Measurements from ENCODE around the gene TDRD9.

The TDRD9 gene, protein sequence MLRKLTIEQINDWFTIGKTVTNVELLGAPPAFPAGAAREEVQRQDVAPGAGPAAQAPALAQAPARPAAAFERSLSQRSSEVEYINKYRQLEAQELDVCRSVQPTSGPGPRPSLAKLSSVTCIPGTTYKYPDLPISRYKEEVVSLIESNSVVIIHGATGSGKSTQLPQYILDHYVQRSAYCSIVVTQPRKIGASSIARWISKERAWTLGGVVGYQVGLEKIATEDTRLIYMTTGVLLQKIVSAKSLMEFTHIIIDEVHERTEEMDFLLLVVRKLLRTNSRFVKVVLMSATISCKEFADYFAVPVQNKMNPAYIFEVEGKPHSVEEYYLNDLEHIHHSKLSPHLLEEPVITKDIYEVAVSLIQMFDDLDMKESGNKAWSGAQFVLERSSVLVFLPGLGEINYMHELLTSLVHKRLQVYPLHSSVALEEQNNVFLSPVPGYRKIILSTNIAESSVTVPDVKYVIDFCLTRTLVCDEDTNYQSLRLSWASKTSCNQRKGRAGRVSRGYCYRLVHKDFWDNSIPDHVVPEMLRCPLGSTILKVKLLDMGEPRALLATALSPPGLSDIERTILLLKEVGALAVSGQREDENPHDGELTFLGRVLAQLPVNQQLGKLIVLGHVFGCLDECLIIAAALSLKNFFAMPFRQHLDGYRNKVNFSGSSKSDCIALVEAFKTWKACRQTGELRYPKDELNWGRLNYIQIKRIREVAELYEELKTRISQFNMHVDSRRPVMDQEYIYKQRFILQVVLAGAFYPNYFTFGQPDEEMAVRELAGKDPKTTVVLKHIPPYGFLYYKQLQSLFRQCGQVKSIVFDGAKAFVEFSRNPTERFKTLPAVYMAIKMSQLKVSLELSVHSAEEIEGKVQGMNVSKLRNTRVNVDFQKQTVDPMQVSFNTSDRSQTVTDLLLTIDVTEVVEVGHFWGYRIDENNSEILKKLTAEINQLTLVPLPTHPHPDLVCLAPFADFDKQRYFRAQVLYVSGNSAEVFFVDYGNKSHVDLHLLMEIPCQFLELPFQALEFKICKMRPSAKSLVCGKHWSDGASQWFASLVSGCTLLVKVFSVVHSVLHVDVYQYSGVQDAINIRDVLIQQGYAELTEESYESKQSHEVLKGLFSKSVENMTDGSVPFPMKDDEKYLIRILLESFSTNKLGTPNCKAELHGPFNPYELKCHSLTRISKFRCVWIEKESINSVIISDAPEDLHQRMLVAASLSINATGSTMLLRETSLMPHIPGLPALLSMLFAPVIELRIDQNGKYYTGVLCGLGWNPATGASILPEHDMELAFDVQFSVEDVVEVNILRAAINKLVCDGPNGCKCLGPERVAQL (N-terminal part only)

GRCh38 chr14:103928011-103928890 is at the start of gene TDRD9:
TSS of gene TDRD9 (plus strand) at chr14:103928456. CDS start at chr14:103928510, 54 bp downstream.
- Histone ChIP-seq H3K27me3 (ENCODE audit: control insufficient read depth in 1 of 2, insufficient read depth in 2 of 2, low read length in 2 of 2) (peaks cover 0 to 2% of the 10 kb centered on the region in 2 donors), H3K9me3 (ENCODE audit: control insufficient read depth in 2 of 2, low read length in 2 of 2) (no peaks in the 10 kb centered on the region), H3K9ac (ENCODE audit: low read length in 2 of 2) (no peak within 1 kb of the TSS), H3K27ac (ENCODE audit: low read length) (no peak within 1 kb of the TSS), H3K36me3 (ENCODE audit: control insufficient read depth in 2 of 2, insufficient read depth in 2 of 2, low read length in 2 of 2) (no peaks in the 10 kb centered on the region), H3K4me1 (ENCODE audit: control insufficient read depth, insufficient read depth, low read length) (no peaks in the 10 kb centered on the region), H3K4me3 (ENCODE audit: low read length in 2 of 2) (no peak within 1 kb of the TSS)

GRCh38 chr14:103879118-103879569 is 49.1 kb upstream of the TDRD9 start:
- Histone ChIP-seq H3K27me3 (ENCODE audit: control insufficient read depth in 1 of 2, insufficient read depth in 2 of 2, low read length in 2 of 2) (no peaks in the 10 kb centered on the region), H3K36me3 (ENCODE audit: control insufficient read depth in 2 of 2, insufficient read depth in 2 of 2, low read length in 2 of 2) (no peaks in the 10 kb centered on the region), H3K4me1 (ENCODE audit: control insufficient read depth, insufficient read depth, low read length) (peaks cover 38% of the 10 kb centered on the region), H3K9me3 (ENCODE audit: control insufficient read depth in 2 of 2, low read length in 2 of 2) (no peaks in the 10 kb centered on the region), H3K4me3 (ENCODE audit: low read length in 2 of 2) (no peak overlapping the region), H3K9ac (ENCODE audit: low read length in 2 of 2) (no peak overlapping the region), H3K27ac (ENCODE audit: low read length) (no peak overlapping the region)

DNA sequence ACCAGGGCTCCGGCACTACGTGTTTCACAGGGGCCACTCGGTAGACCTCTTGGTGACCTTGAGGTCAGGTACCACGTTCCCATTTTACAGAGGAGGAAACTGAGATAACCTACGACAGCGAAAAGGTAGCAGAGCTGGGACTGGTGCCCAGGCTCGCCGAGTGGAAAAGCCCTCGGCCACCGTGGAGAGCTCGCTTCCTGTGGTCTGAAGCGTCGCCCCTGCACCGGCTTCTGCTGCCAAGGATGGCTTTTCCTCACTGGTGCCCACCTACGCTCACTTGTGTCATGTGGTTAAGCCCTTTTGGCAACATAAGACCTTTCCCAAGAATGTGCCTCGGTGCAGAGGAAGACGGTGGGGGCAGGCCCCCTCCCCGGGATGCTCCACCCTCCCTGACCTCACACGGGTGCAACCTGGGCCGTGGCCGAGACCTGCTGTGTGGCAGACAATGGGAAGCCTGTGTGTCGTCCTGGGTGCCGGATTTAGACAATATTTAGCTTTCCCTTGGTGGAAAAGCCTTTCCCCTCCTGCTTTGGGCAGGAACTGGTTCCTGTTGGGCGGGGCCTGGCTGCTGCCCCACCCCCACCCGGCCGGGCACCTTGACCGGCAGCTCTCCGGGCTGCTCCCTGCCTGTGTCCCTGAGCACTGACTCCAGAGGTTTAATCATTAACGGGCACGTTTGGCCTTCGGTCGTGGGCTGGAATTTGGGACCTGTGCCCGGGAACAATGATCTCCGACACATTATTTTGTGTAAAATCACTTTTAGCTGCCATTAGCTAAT is 48.5 kb upstream of the TDRD9 start:
- Histone ChIP-seq H3K4me3 (ENCODE audit: low read length in 2 of 2) (peak overlapping the region; percentile 2 to 61), H3K27ac (ENCODE audit: low read length) (peak overlapping the region; percentile 31)

DNA sequence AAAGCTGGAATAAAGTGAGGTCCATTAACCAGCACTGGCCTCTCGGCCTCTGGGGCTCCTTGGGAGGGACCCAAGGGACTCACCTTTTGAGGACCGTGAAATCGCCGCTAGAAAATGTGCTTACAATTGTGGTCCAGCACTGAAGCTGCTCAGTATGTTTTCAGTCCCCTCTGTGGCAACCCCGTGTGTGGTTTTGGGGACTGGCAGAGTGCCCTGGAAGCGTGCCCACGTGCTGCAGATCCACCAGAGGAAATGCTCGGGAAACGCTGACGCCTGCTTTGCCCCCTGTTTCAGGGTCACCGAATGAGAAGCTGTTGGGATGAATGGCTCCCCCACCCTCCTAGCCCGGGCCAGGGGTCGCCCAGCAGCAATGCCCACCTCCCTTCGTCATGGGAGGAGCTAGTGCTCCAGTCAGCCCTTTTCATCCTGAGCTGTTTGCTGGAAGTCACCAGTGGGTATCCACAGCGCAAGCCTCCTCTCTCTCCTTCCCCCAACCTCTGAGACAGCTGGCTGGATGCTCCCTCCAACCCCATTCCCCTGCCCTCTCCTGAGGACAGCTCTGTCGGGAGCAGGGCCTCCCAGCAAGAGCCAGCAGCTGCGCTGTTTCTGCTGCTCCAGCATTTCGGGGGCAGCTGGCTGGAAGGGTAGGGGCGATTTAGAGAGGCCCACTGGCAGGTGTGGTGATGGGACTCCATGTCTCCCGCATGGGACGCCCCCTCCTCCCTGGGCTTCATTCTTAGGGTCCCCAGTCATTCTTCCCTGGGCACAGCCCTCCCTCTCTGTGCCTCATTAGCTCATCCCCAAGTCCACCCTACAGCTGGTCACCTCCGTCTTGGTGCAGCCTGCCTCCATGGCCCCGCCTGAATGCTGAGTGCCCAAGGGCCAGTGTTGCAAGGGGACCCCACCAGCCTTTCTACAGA is 47.6 kb upstream of the TDRD9 start:
- Histone ChIP-seq H3K4me3 (ENCODE audit: low read length in 2 of 2) (peak overlapping the region; percentile 2 to 61), H3K9me3 (ENCODE audit: control insufficient read depth in 2 of 2, low read length in 2 of 2) (no peaks in the 10 kb centered on the region), H3K27ac (ENCODE audit: low read length) (peak overlapping the region; percentile 31), H3K9ac (ENCODE audit: low read length in 2 of 2) (peak overlapping the region in 1 of 2 donors; percentile 51), H3K4me1 (ENCODE audit: control insufficient read depth, insufficient read depth, low read length) (peaks cover 38% of the 10 kb centered on the region), H3K27me3 (ENCODE audit: control insufficient read depth in 1 of 2, insufficient read depth in 2 of 2, low read length in 2 of 2) (no peaks in the 10 kb centered on the region), H3K36me3 (ENCODE audit: control insufficient read depth in 2 of 2, insufficient read depth in 2 of 2, low read length in 2 of 2) (no peaks in the 10 kb centered on the region)

More for the DNA sequence above, 48.5 kb upstream of the TDRD9 start:
- Histone ChIP-seq H3K9me3 (ENCODE audit: control insufficient read depth in 2 of 2, low read length in 2 of 2) (no peaks in the 10 kb centered on the region), H3K4me1 (ENCODE audit: control insufficient read depth, insufficient read depth, low read length) (peaks cover 38% of the 10 kb centered on the region), H3K9ac (ENCODE audit: low read length in 2 of 2) (peak overlapping the region in 1 of 2 donors; percentile 51), H3K36me3 (ENCODE audit: control insufficient read depth in 2 of 2, insufficient read depth in 2 of 2, low read length in 2 of 2) (no peaks in the 10 kb centered on the region), H3K27me3 (ENCODE audit: control insufficient read depth in 1 of 2, insufficient read depth in 2 of 2, low read length in 2 of 2) (no peaks in the 10 kb centered on the region)

DNA sequence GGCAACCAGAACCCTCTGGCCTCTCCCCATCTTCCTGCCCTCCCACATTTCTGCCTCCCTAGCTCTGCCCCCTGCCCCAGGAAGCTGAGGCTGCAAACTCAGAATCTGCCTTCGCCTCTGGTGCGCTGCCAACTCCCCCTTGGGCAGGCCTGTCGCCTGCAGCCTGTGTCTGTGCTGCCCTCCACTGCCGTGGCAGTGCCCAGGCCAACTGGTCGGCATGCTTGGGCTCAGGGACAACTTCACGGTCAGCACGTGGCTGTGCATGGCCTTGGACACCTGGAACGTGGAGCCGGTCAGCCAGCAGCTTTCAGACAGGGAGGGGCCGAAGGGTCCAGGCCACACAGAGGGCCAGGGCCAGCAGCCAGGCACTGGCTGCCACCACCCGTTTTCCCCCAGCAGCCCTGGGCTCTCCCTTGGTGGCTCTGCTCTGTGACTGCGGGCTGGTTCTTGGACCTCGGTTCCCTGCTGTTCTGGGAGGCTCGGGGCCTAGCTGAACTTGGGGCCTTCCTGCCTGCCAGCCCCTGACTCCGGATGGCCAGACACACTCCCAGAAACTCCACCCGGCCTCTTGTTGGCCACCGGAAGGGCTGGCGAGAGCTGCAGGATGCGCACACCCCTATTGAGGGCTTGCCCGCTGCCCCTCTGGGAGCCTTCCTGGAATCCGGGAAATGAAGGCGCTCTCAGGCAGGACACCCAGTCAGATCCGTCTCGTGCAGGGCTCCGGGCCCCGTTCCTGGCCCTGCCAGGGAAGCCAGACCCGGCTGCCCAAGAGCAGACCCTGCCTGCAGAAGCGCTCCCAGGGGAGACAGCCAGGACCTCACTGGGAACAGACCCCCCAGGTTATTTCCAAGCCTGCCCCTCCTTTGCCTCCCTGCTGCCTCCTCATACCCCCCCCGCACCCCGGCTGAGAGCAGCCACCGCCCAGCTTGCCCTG is 46.7 kb upstream of the TDRD9 start:
- H3K27me3 ChIP-seq (ENCODE audit: control insufficient read depth in 1 of 2, insufficient read depth in 2 of 2, low read length in 2 of 2), result no peaks in the 10 kb centered on the region
- H3K9ac ChIP-seq (ENCODE audit: low read length in 2 of 2), result no peak overlapping the region
- peaks cover 38% of the 10 kb centered on the region for H3K4me1 ChIP-seq (ENCODE audit: control insufficient read depth, insufficient read depth, low read length)
- H3K9me3 ChIP-seq (ENCODE audit: control insufficient read depth in 2 of 2, low read length in 2 of 2), result no peaks in the 10 kb centered on the region
- peak overlapping the region; percentile 58 for H3K27ac ChIP-seq (ENCODE audit: low read length)
- no peak overlapping the region for H3K4me3 ChIP-seq (ENCODE audit: low read length in 2 of 2)
- H3K36me3 ChIP-seq (ENCODE audit: control insufficient read depth in 2 of 2, insufficient read depth in 2 of 2, low read length in 2 of 2), result no peaks in the 10 kb centered on the region

- Histone ChIP-seq H3K4me1 (ENCODE audit: control insufficient read depth, insufficient read depth, low read length) (peaks cover 38% of the 10 kb centered on the region), H3K9me3 (ENCODE audit: control insufficient read depth in 2 of 2, low read length in 2 of 2) (no peaks in the 10 kb centered on the region), H3K9ac (ENCODE audit: low read length in 2 of 2) (no peak overlapping the region), H3K36me3 (ENCODE audit: control insufficient read depth in 2 of 2, insufficient read depth in 2 of 2, low read length in 2 of 2) (no peaks in the 10 kb centered on the region), H3K27me3 (ENCODE audit: control insufficient read depth in 1 of 2, insufficient read depth in 2 of 2, low read length in 2 of 2) (no peaks in the 10 kb centered on the region), H3K27ac (ENCODE audit: low read length) (peak overlapping the region; percentile 58), H3K4me3 (ENCODE audit: low read length in 2 of 2) (peak overlapping the region in 1 of 2 donors; percentile 12)
These were observed 45.6 kb upstream of the TDRD9 start for GRCh38 chr14:103882503-103883262.

GRCh38 chr14:103883263-103883523 is 45.1 kb upstream of the TDRD9 start:
- Histone ChIP-seq H3K9me3 (ENCODE audit: control insufficient read depth in 2 of 2, low read length in 2 of 2) (no peaks in the 10 kb centered on the region), H3K27ac (ENCODE audit: low read length) (peak overlapping the region; percentile 58), H3K36me3 (ENCODE audit: control insufficient read depth in 2 of 2, insufficient read depth in 2 of 2, low read length in 2 of 2) (no peaks in the 10 kb centered on the region), H3K27me3 (ENCODE audit: control insufficient read depth in 1 of 2, insufficient read depth in 2 of 2, low read length in 2 of 2) (no peaks in the 10 kb centered on the region), H3K4me1 (ENCODE audit: control insufficient read depth, insufficient read depth, low read length) (peaks cover 38% of the 10 kb centered on the region), H3K4me3 (ENCODE audit: low read length in 2 of 2) (no peak overlapping the region), H3K9ac (ENCODE audit: low read length in 2 of 2) (no peak overlapping the region)

DNA sequence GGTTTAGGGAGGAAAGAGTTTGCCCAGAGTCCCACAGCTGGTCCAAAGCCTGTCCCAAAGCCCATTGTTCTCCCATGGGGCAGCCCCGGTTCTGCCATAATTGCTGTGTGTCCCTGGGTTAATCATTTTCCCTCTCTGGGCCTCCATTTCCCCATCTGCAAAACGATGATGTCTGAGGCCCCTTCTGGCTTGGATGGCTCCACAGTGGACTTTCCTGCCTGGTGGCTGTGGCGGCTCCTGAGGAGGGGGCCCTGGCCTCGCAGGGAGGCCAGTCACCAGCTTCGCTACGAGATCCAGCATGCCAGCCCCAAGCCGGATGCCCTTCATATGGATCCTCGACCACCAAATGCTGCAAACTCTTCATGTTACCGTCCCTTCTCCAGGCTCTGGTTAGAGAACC is 43.4 kb upstream of the TDRD9 start:
- Histone ChIP-seq H3K9ac (ENCODE audit: low read length in 2 of 2) (no peak overlapping the region), H3K4me3 (ENCODE audit: low read length in 2 of 2) (no peak overlapping the region), H3K36me3 (ENCODE audit: control insufficient read depth in 2 of 2, insufficient read depth in 2 of 2, low read length in 2 of 2) (no peaks in the 10 kb centered on the region), H3K27me3 (ENCODE audit: control insufficient read depth in 1 of 2, insufficient read depth in 2 of 2, low read length in 2 of 2) (no peaks in the 10 kb centered on the region), H3K9me3 (ENCODE audit: control insufficient read depth in 2 of 2, low read length in 2 of 2) (no peaks in the 10 kb centered on the region), H3K27ac (ENCODE audit: low read length) (no peak overlapping the region), H3K4me1 (ENCODE audit: control insufficient read depth, insufficient read depth, low read length) (peaks cover 35% of the 10 kb centered on the region)

Data from stomach smooth muscle (tissue), 2 donors.